Heart right ventricle (tissue), 16 donors: ENCODE data around the gene TRAFD1. TPM values are rescaled to one million over a fixed set of nuclear protein-coding genes. Genes with fewer than 3 reads are reported as not detected.

Experiments used
- ATAC-seq, 8 donors: fragments of 200-7000 bp; cut with Tn5 transposase; one replicate each; pipeline ENCODE4 v1.9.1; 2020; ENCODE audit warnings: mild to moderate bottlenecking in 8 of 8, moderate library complexity in 8 of 8, moderate number of reproducible peaks in 1 of 8
- DNase-seq, 2 donors: peaks; one replicate each; pipeline ENCODE4 v3.0.0-alpha.2; 2020
- H3K27ac ChIP-seq, 10 donors: fragments of 200-600 bp; sonication (generic) in 2 of 10; one replicate each; pipeline versions ENCODE4 v1.5.0 to v1.8.0; 2020 to 2022; ENCODE audit warnings: mild to moderate bottlenecking in 3 of 10
- H3K27me3 ChIP-seq, 7 donors: fragments of 200-600 bp; one replicate each; pipeline ENCODE4 v1.8.0; 2021 to 2022; ENCODE audit warnings: mild to moderate bottlenecking in 2 of 7
- H3K36me3 ChIP-seq, 9 donors: fragments of 200-600 bp; sonication (generic) in 1 of 9; one replicate each; pipeline versions ENCODE4 v1.5.0 to v1.8.0; 2020 to 2022; ENCODE audit warnings: mild to moderate bottlenecking in 2 of 9
- H3K4me1 ChIP-seq, 9 donors: fragments of 200-600 bp; sonication (generic) in 1 of 9; one replicate each; pipeline versions ENCODE4 v1.5.0 to v1.8.0; 2020 to 2022; ENCODE audit warnings: mild to moderate bottlenecking in 4 of 9
- H3K4me3 ChIP-seq, 10 donors: fragments of 200-600 bp; sonication (generic) in 2 of 10; one replicate each; pipeline versions ENCODE4 v1.5.0 to v1.8.0; 2020 to 2022; ENCODE audit warnings: mild to moderate bottlenecking in 7 of 10, moderate library complexity in 2 of 10
- H3K9me3 ChIP-seq, 11 donors: fragments of 200-600 bp in 10 of 11; sonication (generic) in 2 of 11; one replicate each; pipeline versions ENCODE4 v1.5.0 to v1.8.0; 2013 to 2022; ENCODE audit warnings: mild to moderate bottlenecking in 2 of 11, control low read depth in 1 of 11, moderate library complexity in 1 of 11
- WGBS, 2 donors: extraction: QIAGEN DNeasy Blood & Tissue Kit; methylation state at CpG; one replicate each; pipeline ENCODE4 v1.1.7; 2013; ENCODE audit warnings: inconsistent platforms in 1 of 2; 5-methylcytosine and 5-hydroxymethylcytosine counted together
- intact Hi-C, 10 donors: fragments of 100-400 bp; cut with DNase I; formaldehyde crosslinking; loops; one replicate each; pipeline versions ENCODE4 v1.11.1 to v1.14.2; 2022
- polyA plus RNA-seq, 2 donors: library from polyadenylated mRNA; stranded (reverse); fragments of 200-250 nt; gene quantifications; one replicate each; pipeline ENCODE4 v1.2.3, GENCODE V29; 2013
- total RNA-seq, 10 donors: library from RNA; stranded (reverse); fragmentation: NEBNext Ultra II Directional in 3 of 10; extraction: Animal tissue kit (Norgen Biotek cat#: 25700) in 3 of 10; gene quantifications; one replicate each; pipeline versions ENCODE4 v1.2.1 to v1.2.4, GENCODE V29; 2021 to 2023
- TF ChIP-seq, protein P1 (sequence below), 9 donors: fragments of 200-600 bp; sonication (generic) in 2 of 9; IDR thresholded peaks; one replicate each; pipeline versions ENCODE4 v1.5.0 to v1.8.0; 2021 to 2022; ENCODE audit warnings: antibody characterized with exemption in 9 of 9, mild to moderate bottlenecking in 5 of 9, moderate library complexity in 1 of 9
- donor health status: Arrhythmogenic right ventricular cardiomyopathy.
- donor health status: ischemic (EF 13 %, LVEDD 7.1; RV severe dilation, severe dysfunction).
- donor health status: healthy with polysubstance abuse.
- donor health status: DM: no; HTN: yes; CAD: no.
- donor health status: DM: no; HTN: no; CAD: no.
- donor health status: ischemic (EF 25% LVEDD 6.9; RV normal size, moderate dysfunction).
- donor health status: ischemic (EF 25% LVEDD 5.7; RV mildly dilated, moderate dysfunction).
- donor health status: healthy.
- donor health status: DM: yes; HTN: yes; CAD: no.
- donor health status: Ischemic cardiomyopathy.
- donor health status: ischemic (EF 35%, LVEDD 5.7; RV mildly dilated, moderate dysfunction).
- donor health status: nonischemic (EF 11% LVEDD 7.7; RV severe dilation, severe dysfunction).
- donor health status: DM: yes; HTN: yes; CAD: no.
- donor health status: PGD.
- donor health status: ischemic (EF 29% LVEDD 5.4; RV normal size, mild dysfunction).
- donor health status: nonischemic (EF 23%, LVEDD 6.1; RV moderate dilation, normal function).

TRAFD1 gene
- total and polyA plus RNA-seq, 12 donors: 7.8 to 72.5 (median 24.3) TPM

DNA sequence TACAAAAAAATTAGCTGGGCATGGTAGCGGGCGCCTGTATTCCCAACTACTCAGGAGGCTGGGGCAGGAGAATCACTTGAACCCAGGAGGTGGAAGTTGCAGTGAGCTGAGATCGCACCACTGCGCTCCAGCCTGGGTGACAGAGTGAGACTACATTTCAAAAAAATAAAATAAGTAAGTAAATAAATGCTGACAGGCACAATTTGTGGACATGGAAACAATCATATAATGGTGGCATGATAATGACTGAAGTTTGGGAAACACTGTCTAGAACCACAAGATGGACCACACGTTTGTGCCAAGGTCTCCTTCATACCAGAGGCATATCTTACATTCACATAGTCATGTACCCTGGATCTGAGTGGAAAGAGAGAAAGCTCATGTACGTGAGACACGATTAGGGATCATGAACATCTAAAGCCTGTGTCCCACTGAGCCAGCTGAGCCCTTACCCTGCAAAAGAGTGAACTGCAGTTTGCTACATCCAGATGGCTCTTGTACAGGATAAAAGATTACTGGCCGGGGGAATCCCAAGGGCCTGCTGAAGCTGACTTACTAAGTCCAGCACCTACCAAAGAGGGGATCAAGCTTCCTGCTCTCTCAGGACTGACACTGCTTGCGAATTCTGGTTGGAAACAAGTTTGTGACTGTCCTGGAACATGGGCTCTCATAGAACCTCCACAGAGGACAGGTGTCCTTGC lies 62.9 kb downstream of the TRAFD1 start:
- H3K27me3 ChIP-seq: no peaks in the 10 kb centered on the region
- no peak overlapping the region for H3K4me3 ChIP-seq
- peaks cover 0 to 28% (median 10%) of the 10 kb centered on the region in 9 donors for H3K4me1 ChIP-seq
- peaks cover 3 to 97% (median 32%) of the 10 kb centered on the region in 9 donors for H3K36me3 ChIP-seq
- H3K27ac ChIP-seq: no peak overlapping the region
- TF ChIP-seq, protein P1, sequence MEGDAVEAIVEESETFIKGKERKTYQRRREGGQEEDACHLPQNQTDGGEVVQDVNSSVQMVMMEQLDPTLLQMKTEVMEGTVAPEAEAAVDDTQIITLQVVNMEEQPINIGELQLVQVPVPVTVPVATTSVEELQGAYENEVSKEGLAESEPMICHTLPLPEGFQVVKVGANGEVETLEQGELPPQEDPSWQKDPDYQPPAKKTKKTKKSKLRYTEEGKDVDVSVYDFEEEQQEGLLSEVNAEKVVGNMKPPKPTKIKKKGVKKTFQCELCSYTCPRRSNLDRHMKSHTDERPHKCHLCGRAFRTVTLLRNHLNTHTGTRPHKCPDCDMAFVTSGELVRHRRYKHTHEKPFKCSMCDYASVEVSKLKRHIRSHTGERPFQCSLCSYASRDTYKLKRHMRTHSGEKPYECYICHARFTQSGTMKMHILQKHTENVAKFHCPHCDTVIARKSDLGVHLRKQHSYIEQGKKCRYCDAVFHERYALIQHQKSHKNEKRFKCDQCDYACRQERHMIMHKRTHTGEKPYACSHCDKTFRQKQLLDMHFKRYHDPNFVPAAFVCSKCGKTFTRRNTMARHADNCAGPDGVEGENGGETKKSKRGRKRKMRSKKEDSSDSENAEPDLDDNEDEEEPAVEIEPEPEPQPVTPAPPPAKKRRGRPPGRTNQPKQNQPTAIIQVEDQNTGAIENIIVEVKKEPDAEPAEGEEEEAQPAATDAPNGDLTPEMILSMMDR (IDR thresholded peaks at IDR 0.05): no peak
- 86% methylated on average over 9 of the region's 9 CpGs for WGBS, 2 donors
- no peaks in the 10 kb centered on the region for H3K9me3 ChIP-seq
- DNase-seq (no peak), ATAC-seq (no peak)
- intact Hi-C loops: loop anchor here in 1 of 10 donors (1.0 kb wide), 1 partner anchor 26 kb away; no protein-coding TSS in a partner anchor

DNA sequence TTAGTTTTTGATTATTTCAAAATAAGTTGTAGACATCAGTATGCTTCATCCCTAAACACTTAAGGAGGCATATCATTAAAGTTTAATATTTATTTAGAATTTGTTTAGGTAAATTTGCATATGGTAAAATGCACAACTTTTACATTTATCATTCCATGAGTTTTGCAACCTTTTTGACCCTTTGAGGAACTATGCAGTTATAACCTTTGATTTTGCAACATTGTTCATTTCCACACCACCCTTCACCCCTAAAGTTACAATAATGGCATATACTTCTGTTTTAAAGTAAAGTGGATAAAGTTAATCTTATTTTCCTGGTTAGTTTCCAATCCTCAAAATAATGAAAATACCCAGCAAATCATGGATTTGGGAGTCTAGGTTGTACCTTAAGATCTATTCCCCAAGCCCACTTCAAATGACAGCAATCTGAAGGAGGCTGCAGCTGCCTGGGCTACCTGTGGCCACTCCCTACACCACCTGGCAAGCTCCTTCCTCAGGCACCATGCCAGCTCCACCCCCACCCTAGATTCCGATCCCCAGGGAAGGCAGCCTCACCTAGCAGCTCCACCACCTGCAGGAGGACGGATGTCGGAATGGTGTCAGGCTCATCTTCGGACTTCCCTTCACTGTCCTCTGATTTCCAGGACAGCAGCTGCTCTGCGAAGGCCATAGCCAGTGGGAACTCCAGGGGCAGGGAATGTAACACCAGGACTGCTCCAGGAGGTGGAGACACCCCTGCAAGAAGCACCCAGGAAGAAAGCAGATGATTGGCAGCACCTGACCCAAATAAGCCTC lies 65.1 kb downstream of the TRAFD1 start:
- 82 to 90% methylated on average over 5 of the region's 5 CpGs for WGBS, 2 donors
- TF ChIP-seq, protein P1 (IDR thresholded peaks at IDR 0.05): no peak
- peaks cover 0 to 31% (median 10%) of the 10 kb centered on the region in 9 donors for H3K4me1 ChIP-seq
- peaks cover 0 to 97% (median 27%) of the 10 kb centered on the region in 9 donors for H3K36me3 ChIP-seq
- ATAC-seq (no peak), DNase-seq (no peak)
- intact Hi-C loops: loop anchor here in 1 of 10 donors (10.0 kb wide), 1 partner anchor 194 kb away; the partner anchor contains the start of gene HECTD4
- peak overlapping the region in 3 of 10 donors; percentile 26 to 66 (median 66) for H3K27ac ChIP-seq
- H3K4me3 ChIP-seq: no peak overlapping the region
- H3K27me3 ChIP-seq: no peaks in the 10 kb centered on the region
- no peaks in the 10 kb centered on the region for H3K9me3 ChIP-seq

DNA sequence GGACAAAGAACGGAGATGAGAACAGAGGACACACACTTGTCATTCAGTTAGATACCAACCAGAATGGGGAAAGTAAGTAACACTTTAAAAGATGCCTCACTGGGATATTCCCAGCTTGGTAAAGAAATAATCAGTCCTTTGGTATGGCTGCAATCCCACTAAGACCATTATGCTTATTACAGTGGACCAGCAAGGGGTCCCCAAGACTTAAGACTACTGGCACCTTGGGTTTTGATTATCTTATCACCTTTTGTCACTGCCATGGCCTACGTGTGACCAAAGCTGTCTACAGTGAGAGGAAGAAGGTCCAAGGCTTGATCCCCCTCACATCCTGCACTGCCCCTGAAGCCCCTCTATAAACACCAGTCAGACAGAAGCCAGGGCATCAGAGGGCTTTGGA lies 65.8 kb downstream of the TRAFD1 start:
- Histone ChIP-seq H3K27me3 (no peaks in the 10 kb centered on the region), H3K9me3 (no peaks in the 10 kb centered on the region), H3K36me3 (peaks cover 0 to 98% (median 30%) of the 10 kb centered on the region in 9 donors), H3K4me1 (peaks cover 0 to 31% (median 10%) of the 10 kb centered on the region in 9 donors), H3K27ac (peak overlapping the region in 4 of 10 donors; percentile 26 to 66 (median 54)), H3K4me3 (no peak overlapping the region)
- no peak for DNase-seq
- intact Hi-C loops: loop anchor here in 1 of 10 donors (10.0 kb wide), 1 partner anchor 194 kb away; the partner anchor contains the start of gene HECTD4
- ATAC-seq: no peak
- 71 to 74% methylated on average over 2 of the region's 2 CpGs for WGBS, 2 donors
- TF ChIP-seq, protein P1 (IDR thresholded peaks at IDR 0.05): no peak

DNA sequence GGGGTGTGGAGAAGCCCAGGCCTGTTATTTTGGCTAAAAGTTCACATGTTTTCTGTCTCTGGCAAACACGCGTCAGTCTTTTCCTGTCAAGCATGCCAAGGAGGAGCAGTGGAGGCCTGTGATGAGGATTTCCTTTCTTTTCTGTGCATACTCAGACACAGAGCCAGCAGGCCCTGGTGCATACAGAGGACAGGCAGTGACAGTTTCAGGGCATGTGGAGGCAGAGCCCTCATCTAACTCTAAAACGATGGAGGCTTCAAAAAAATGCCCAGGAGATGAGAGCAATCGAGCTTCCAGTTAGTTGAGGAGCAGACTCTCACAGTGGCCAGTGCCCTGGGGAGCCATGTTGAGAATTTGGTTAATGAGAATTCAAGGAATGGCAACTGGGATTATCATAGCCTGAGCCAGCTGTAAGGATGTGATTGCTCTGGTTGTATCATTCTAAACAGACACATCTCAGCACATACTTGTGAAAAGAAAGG lies 66.5 kb downstream of the TRAFD1 start:
- Histone ChIP-seq H3K27ac (peak overlapping the region in 4 of 10 donors; percentile 18 to 66 (median 48)), H3K4me3 (no peak overlapping the region), H3K4me1 (peaks cover 0 to 31% (median 10%) of the 10 kb centered on the region in 9 donors), H3K9me3 (no peaks in the 10 kb centered on the region), H3K27me3 (no peaks in the 10 kb centered on the region), H3K36me3 (peaks cover 0 to 99% (median 33%) of the 10 kb centered on the region in 9 donors)
- intact Hi-C loops: loop anchor here in 1 of 10 donors (10.0 kb wide), 1 partner anchor 193 kb away; the partner anchor contains the start of gene HECTD4
- TF ChIP-seq, protein P1 (IDR thresholded peaks at IDR 0.05): no peak
- DNase-seq (no peak), ATAC-seq (peak in 6 of 8 donors; percentile 58 to 75 (median 64))
- WGBS, 2 donors: 32 to 40% methylated on average over 4 of the region's 4 CpGs
